IPS-20b (cell line): Measurements from ENCODE around the gene TACR1.
"Not testable (repeated sequence)": the region's sequence is repeated elsewhere in the genome, so short reads cannot be mapped to it uniquely, and the experiment has no call there.

ENCODE experiments used
- H3K27ac ChIP-seq: one replicate; pipeline ENCODE4 v1.5.1; 2013; ENCODE audit warnings: low read length
- H3K27me3 ChIP-seq: 2 replicates; pipeline ENCODE4 v1.6.1; 2013; ENCODE audit warnings: mild to moderate bottlenecking, low read length, inconsistent platforms; ENCODE audit not compliant: insufficient read depth
- H3K36me3 ChIP-seq: 2 replicates; pipeline ENCODE4 v1.6.1; 2013; ENCODE audit warnings: low read depth, mild to moderate bottlenecking, inconsistent platforms, low read length, moderate library complexity; ENCODE audit not compliant: insufficient read depth
- H3K4me1 ChIP-seq: 2 replicates; pipeline ENCODE4 v1.6.1; 2013; ENCODE audit warnings: mild to moderate bottlenecking, control low read depth, inconsistent platforms, low read length, moderate library complexity; ENCODE audit not compliant: insufficient read depth
- H3K4me3 ChIP-seq: 2 replicates; pipeline ENCODE4 v1.5.1; 2013; ENCODE audit warnings: mild to moderate bottlenecking, low read length, inconsistent platforms
- H3K9ac ChIP-seq: 2 replicates; pipeline ENCODE4 v1.6.1; 2013; ENCODE audit warnings: low read depth, mild to moderate bottlenecking, inconsistent platforms, low read length, moderate library complexity
- H3K9me3 ChIP-seq: 2 replicates; pipeline ENCODE4 v1.6.1; 2013; ENCODE audit warnings: mild to moderate bottlenecking, low read depth, low read length, inconsistent platforms; ENCODE audit not compliant: insufficient read depth

The TACR1 gene

DNA sequence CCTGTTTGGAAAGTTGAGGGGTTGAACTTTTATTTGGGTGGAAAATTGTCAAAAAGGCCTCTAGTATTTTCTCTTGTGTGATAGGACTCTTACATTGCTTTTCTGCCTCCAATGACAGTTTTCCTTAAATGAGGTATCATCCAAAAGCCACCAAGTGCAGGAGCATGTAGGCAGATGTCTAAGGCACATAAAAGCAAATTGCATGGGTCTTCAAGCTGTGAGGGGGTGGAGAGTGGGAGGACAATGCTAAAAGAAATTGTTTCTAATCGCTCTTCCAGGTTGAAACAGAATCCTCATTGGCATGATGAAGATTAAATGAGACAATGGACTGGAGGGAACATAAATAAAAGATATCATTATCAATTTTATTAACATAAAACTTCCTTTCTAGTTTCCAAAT, 6.8 kb downstream of the TACR1 start:
- Histone ChIP-seq H3K9ac (no peak overlapping the region), H3K27me3 (peaks cover 19% of the 10 kb centered on the region), H3K9me3 (no peaks in the 10 kb centered on the region)

GRCh38 chr2:75190271-75190990, 8.9 kb downstream of the TACR1 start:
- H3K4me1 ChIP-seq = peaks cover 4% of the 10 kb centered on the region; the same call in 1 of the 2 replicates
- H3K27ac ChIP-seq = no peak overlapping the region
- no peaks in the 10 kb centered on the region for H3K36me3 ChIP-seq
- no peaks in the 10 kb centered on the region for H3K27me3 ChIP-seq
- no peak overlapping the region for H3K4me3 ChIP-seq
- no peak overlapping the region for H3K9ac ChIP-seq
- H3K9me3 ChIP-seq = no peaks in the 10 kb centered on the region

More for the DNA sequence above, 6.8 kb downstream of the TACR1 start:
- no peaks in the 10 kb centered on the region for H3K36me3 ChIP-seq
- H3K27ac ChIP-seq = no peak overlapping the region
- peaks cover 10% of the 10 kb centered on the region; the same call in 1 of the 2 replicates for H3K4me1 ChIP-seq
- H3K4me3 ChIP-seq = no peak overlapping the region

GRCh38 chr2:75186821-75187220, 12.5 kb downstream of the TACR1 start:
- Histone ChIP-seq H3K27ac (no peak overlapping the region), H3K4me1 (peaks cover 4% of the 10 kb centered on the region; the same call in 1 of the 2 replicates), H3K4me3 (no peak overlapping the region), H3K36me3 (no peaks in the 10 kb centered on the region), H3K9ac (no peak overlapping the region), H3K27me3 (no peaks in the 10 kb centered on the region), H3K9me3 (no peaks in the 10 kb centered on the region)

DNA sequence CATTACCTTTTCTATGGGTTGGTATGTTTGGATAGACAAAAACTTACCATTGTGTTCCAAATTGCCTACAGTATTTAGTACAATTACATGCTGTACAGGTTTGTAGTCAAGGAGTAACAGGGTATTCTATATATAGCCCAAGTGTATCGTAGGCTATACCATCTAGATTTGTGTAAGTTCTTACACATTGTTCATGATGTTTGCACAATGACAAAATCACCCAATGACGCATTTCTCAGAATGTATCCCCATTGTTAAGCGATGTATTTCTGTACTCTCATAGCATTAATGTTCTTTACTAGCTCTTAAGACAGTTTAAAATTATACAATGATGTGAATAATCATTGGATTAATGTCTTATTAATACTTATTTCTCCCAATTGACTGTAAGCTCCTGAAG, 16.7 kb downstream of the TACR1 start:
- Histone ChIP-seq H3K27ac (no peak overlapping the region), H3K9me3 (no peaks in the 10 kb centered on the region; the same call in 1 of the 2 replicates), H3K4me1 (no peaks in the 10 kb centered on the region), H3K4me3 (no peak overlapping the region), H3K9ac (no peak overlapping the region), H3K27me3 (no peaks in the 10 kb centered on the region), H3K36me3 (no peaks in the 10 kb centered on the region)

GRCh38 chr2:75180476-75180875, 18.8 kb downstream of the TACR1 start:
- Histone ChIP-seq H3K36me3 (no peaks in the 10 kb centered on the region), H3K4me3 (no peak overlapping the region), H3K9ac (no peak overlapping the region), H3K27ac (no peak overlapping the region), H3K9me3 (no peaks in the 10 kb centered on the region; the same call in 1 of the 2 replicates), H3K4me1 (peaks cover 5% of the 10 kb centered on the region; the same call in 1 of the 2 replicates), H3K27me3 (no peaks in the 10 kb centered on the region)

GRCh38 chr2:75177427-75177826, 21.9 kb downstream of the TACR1 start:
- Histone ChIP-seq H3K27me3 (no peaks in the 10 kb centered on the region), H3K36me3 (no peaks in the 10 kb centered on the region), H3K4me3 (no peak overlapping the region), H3K27ac (no peak overlapping the region), H3K4me1 (peaks cover 35% of the 10 kb centered on the region), H3K9ac (no peak overlapping the region), H3K9me3 (no peaks in the 10 kb centered on the region; the same call in 1 of the 2 replicates)

GRCh38 chr2:75175456-75175855, 23.9 kb downstream of the TACR1 start:
- H3K4me1 ChIP-seq = peaks cover 44% of the 10 kb centered on the region
- H3K9ac ChIP-seq = no peak overlapping the region
- no peak overlapping the region for H3K27ac ChIP-seq
- H3K9me3 ChIP-seq = no peaks in the 10 kb centered on the region; the same call in 1 of the 2 replicates
- H3K36me3 ChIP-seq = no peaks in the 10 kb centered on the region
- H3K27me3 ChIP-seq = no peaks in the 10 kb centered on the region
- H3K4me3 ChIP-seq = no peak overlapping the region

DNA sequence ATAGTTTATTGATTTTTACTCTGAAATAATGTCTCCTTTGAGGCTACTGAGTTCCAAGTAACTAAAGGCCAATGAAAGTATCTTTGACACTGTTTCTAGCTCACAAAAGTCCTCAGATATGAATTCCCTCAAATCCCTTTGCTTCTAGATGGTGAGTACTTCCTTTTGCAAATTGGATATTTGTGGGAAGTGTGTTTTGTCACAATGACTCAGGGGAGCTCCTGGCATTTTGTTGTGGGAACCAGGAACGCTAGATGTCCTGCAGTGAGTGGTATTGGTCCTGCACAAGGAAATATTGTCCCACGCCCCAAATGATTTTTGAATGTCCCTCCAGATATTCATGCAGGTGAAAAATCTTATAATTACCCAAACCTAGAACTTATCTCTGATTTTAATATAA, 24.3 kb downstream of the TACR1 start:
- H3K4me1 ChIP-seq = peaks cover 44% of the 10 kb centered on the region
- no peaks in the 10 kb centered on the region for H3K36me3 ChIP-seq
- H3K27ac ChIP-seq = no peak overlapping the region
- H3K9ac ChIP-seq = peak overlapping the region; percentile 4; the same call in 1 of the 2 replicates
- H3K9me3 ChIP-seq = no peaks in the 10 kb centered on the region; the same call in 1 of the 2 replicates
- H3K27me3 ChIP-seq = no peaks in the 10 kb centered on the region
- peak overlapping the region; percentile 33; the same call in 1 of the 2 replicates for H3K4me3 ChIP-seq

GRCh38 chr2:75174519-75174918, 24.8 kb downstream of the TACR1 start:
- peak overlapping the region; percentile 4; the same call in 1 of the 2 replicates for H3K9ac ChIP-seq
- H3K27ac ChIP-seq = no peak overlapping the region
- peak overlapping the region; percentile 33; the same call in 1 of the 2 replicates for H3K4me3 ChIP-seq
- no peaks in the 10 kb centered on the region for H3K27me3 ChIP-seq
- H3K36me3 ChIP-seq = no peaks in the 10 kb centered on the region
- H3K4me1 ChIP-seq = peaks cover 44% of the 10 kb centered on the region
- H3K9me3 ChIP-seq = no peaks in the 10 kb centered on the region; the same call in 1 of the 2 replicates

DNA sequence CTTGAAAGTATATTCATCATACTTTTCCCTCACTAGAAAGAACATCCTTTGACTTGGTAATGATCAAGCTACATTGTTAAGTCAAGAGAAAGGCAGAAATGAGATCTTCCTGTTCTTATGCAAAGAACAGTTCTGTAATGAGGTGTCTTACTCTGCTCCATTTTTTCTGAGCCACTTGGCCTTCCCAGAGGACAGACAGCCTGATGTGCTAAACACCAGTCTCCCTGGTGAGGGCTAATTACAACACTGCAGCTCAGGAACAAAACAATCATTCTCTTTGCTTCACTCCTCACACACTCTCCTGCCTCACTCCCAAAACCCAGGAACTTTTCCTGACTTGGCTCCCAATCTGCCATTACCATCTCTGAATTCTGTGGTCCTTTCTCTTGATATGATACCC, 25.6 kb downstream of the TACR1 start:
- Histone ChIP-seq H3K9ac (peak overlapping the region; percentile 2; the same call in 1 of the 2 replicates), H3K9me3 (no peaks in the 10 kb centered on the region), H3K27ac (peak overlapping the region; percentile 0), H3K4me1 (peaks cover 44% of the 10 kb centered on the region), H3K27me3 (no peaks in the 10 kb centered on the region), H3K4me3 (peak overlapping the region; percentile 33; the same call in 1 of the 2 replicates), H3K36me3 (no peaks in the 10 kb centered on the region)

- not testable (repeated sequence) for H3K4me3 ChIP-seq, H3K9ac ChIP-seq, H3K27me3 ChIP-seq, H3K36me3 ChIP-seq, H3K9me3 ChIP-seq, H3K27ac ChIP-seq
- H3K4me1 ChIP-seq = peaks cover 44% of the 10 kb centered on the region
These were observed 27.9 kb downstream of the TACR1 start for GRCh38 chr2:75171423-75171822.

- H3K27me3 ChIP-seq = no peaks in the 10 kb centered on the region
- no peaks in the 10 kb centered on the region for H3K36me3 ChIP-seq
- H3K9me3 ChIP-seq = no peaks in the 10 kb centered on the region
- H3K4me1 ChIP-seq = peaks cover 43% of the 10 kb centered on the region
- H3K9ac ChIP-seq = no peak overlapping the region
- no peak overlapping the region for H3K27ac ChIP-seq
- H3K4me3 ChIP-seq = no peak overlapping the region
These were observed 28.4 kb downstream of the TACR1 start for GRCh38 chr2:75170889-75171288.
